NCI-H82 treated with DMSO at 0.1 percent for 48 hours (cell line): ENCODE data around the gene IQSEC1.

Source experiments
- DNase-seq: peaks from one replicate; lab custom pipeline; 2025; ENCODE audit not compliant: unreplicated experiment; lab: John Stamatoyannopoulos, UW

IQSEC1 gene

DNA sequence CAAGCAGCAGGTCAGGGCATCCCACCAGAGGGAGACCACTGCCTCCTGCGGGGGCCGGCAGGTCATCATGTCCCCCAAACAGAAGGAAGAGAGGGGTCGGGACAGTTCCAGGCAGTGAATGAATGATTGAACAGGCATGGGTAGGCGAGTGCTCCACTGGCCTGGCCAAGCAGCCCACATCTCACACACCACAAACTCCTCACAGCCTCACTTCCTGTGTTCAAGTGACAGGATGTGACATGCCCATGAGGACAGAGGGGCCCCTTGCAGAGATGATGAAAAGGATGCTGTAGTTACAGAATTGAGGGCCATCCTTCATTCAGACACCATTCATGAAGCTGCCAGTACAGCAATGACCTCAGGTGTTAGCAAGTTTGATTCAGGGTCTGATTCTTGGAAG is 3.7 kb downstream of the IQSEC1 start:
- DNase-seq = no peak

DNA sequence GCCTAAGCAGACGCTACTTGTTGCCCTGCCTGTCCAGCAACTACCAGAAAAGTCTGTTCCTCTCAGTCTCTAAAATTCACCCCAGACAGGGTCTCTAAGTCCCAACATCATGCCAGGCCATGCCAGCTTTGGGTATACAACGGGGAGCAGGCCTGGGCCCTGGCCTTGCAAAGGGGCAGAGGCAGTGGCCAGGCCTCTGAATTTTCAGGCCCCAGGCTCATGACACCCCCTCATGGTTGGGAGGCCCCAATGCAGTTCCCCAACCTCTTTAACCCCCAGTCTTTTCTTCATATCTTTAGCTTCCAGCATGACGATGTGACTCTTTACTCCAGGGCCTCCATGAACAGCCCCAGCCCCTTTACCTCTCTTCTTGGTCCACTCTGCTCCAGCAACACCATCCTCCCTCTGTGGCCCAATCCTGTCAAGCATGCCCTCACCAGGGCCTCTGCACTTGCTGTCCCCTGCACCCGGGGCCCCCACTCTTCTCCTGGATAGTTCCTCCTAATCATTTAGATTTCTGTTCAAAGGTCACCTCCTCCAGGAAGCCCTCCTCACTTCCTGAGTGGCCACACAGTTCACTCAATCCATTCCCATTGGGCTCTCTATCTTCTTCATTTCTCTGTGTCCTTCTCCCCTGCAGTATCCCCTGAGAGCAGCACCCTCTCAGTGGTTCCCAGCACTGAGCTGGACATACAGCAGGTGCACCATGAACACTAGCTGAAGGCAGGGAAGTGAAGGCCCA is 4.8 kb downstream of the IQSEC1 start:
- DNase-seq = no peak

DNA sequence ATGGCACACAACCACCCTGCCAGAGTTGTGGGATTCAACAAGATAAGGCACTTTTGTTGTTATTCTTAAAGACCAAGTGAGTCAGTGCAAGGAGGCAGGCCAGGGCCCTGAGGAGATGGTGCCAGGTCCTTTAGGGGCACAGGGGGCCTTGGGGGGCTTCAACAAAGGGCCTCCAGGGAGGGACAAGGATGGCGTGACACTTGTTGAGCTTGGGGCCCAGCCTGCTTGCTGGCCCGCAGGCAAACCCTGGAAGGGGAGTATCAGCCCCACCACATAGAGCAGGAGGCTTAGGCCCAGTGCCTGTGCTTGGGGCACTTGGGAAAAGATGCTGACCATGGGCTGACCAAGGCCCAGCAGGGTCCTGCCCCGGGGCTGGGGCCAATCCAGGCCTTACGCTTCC is 5.5 kb downstream of the IQSEC1 start:
- DNase-seq = no peak

DNA sequence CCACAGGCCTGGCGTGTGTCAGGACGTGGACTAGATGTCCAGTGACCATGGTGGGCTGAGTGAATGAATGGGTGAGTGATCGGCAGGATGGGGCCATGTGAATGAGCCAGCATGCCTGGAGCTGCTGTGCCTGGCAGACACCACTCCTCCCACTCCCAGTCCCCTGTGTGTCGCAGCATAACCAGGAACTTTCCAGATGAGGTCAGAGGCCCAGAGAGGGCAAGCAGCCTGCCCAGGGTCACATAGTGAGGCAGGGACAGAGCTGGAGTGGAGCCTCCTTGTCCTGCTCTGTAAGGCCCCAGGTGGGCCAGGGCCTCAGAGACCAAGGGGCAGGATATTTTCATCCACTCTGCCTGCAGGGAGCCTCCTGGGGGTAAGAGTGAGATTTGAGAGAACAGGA is 6.4 kb downstream of the IQSEC1 start:
- no peak for DNase-seq

DNA sequence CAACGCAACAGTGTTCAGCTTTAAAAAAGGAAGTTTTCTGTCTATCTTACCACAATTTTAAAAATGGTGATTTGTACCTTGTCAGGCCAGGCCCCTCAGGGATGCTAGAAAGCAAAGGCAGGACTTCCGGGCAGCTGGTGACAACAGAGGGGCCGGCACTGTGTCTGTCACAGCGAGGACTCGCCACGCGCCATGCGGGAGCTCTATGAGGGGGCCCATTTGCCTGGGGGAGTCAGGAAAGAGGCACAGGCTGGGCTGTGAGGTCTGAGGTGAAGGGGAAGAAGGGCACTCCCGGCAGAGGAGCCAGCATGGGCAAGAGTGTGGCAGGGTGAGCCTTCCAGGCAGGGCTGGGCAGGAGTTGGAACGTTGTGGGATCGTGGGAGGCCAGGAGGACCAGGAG is 7.0 kb downstream of the IQSEC1 start:
- no peak for DNase-seq

DNA sequence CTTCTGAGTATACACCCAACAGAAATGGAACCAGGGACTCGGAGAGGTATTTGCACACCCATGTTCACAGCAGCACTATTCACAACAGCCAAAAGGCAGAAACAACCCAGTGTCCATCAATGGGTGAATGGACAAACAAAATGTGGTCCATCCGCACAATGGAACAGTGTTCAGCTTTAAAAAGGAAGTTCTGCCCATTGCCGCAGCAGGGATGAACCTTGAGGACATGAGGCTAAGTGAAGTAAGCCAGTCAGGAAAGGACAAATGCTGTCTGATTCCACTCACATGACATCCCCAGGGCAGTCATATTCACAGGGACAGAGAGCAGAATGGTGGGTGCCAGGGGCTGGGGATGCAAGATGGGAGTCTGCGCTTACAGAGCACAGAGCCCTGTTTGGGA is 7.5 kb downstream of the IQSEC1 start:
- no peak for DNase-seq

DNA sequence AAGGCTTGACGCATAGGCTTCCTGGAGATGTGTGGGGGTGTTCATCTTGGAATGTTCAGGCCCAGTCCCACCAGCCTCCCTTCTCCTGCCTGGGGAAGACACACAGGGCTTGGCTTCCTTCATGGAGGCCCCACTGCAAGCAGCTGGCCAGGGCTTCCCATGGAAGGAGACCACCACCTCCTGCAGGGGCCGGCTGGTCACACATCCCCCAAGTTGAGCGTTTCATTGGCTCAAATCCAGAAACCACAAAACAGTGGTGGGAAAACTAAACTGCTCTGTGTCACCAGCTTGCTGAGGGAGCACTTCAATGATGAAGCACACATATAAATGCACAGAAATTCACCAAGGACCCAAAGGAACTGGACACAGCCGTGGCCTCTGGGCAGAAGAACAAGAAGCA is 8.3 kb downstream of the IQSEC1 start:
- DNase-seq = no peak

DNA sequence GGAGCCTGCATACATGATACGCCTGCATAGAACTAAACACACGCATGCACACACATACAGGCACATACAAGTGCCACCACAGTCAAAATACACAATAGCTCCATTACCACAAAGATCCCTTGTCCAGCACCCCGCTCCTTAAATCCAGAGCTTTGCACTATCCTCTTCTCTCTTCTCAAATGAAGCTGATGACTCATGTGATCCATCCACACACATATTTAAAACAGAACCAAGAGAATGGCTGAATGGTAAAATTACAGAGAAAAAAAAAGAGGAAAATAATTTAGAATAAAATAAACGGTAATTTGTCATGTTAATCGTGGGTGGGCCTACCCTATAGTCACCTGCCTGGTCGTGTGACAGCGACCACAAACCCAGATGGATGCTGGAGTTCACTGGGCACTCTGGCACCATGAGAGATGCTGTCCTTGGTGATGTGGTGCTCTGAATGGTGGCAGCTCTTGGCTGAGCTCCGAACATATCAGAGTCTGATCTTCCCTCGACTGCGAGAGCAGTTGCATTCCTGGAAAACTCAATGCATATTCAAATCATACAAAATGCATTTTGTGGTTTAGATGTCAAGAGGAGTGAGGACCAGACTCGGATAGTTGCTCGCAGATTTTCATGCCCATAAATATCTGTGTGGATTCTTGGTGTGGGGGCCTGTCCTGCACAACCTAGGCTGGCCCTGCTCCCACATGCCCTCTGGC is 8.9 kb downstream of the IQSEC1 start:
- DNase-seq = no peak

DNA sequence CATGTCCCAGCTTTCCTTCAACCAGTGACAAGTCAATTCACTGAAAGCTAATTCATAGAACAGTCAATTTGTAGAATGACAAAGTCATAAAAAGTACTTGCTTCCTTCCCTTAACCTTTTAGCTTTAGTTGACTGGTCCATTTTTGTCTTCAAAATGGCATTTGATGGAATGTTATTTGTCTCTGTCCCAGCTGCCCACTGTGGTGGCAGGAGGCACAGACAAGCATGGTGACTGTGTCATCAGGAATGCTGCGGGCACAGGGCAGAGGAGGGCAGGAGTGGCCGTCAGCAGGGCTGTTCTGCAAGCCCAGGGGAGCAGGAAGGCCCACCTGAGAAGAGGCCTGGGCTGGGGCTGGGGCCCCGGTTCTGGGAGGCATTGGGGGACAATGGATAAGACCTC is 10.0 kb downstream of the IQSEC1 start:
- no peak for DNase-seq

DNA sequence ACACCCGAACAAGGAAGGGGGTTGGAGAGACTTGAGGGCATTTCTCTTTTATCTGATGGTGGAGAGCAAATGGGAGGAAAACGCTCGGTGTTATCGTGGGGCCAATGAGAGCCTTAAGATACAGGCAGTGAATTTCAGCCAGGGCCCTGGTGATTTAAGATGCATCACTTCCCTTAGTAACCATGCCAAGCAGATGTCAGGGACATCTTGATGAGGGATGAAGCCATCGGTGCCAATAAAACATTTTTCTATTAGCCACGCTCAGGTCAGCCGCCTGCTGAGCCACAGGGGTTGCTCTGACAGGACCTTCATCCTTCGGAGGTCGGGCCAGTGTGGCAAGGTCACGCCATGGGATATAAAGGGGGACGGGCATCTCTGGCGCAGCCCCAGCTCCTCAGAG is 10.6 kb downstream of the IQSEC1 start:
- no peak for DNase-seq

DNA sequence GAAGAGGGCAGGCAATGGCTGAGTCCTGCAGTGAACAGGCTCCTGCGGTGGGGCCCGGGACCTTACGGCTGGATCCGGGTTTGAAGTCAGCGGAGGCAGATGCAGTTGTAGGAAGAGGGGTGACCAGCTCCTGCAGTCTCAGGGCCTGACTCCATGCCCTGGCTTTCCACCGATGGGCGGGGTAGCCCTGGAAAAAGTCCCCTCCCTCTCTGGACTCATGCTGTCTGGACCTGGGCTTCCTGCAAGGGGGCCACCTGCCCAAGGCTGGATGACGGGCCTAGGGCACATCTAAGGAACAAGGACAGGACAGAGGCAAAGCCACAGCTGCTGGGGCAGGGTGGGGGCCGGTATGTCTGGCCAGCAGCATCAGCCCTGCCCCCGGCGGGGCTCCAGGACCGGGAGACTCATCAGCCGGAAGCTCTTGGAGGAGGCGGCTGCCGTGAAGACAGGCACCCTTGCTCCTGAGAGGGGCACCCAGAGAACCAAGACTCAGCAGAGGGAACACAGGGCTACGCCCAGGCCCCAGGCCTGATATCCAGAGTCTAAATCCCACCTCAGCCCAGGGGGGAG is 12.8 kb downstream of the IQSEC1 start:
- no peak for DNase-seq

DNA sequence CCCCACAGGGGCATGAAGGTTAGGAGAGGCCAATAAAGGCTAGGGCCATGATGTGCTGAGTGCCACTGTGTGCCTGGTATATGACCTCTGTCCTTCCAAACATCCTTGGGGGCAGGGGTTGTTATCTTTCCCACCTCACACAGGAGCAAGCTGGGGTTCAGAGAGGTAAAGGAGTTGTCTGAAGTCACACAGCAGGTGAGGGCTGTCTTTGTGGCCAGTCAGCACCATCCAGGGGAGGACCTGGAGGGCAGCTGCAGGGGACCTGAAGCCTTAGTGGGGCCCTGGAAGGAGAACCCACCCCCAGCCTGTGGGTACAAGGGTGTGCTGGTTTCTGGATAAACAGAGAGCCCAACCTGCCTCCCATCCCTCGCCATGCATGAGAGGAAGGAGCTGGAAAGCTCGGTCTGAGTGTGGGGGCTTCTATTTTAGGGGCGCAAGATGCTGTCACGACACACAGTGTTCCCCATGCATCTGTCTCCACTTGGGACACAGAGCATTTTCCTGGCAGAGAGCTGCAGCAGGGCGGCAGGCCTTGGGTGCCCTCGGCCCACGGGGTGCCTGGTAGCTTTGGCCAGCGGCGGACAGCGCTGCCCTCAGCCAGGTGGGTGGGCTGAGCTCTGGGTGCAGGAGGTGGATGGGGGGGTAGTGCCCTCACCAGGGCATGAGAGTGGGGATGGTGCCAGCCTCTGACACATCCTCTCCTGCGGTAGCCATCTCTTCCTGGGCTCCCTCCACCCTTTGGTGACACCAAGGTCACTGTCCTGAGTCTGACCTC is 14.7 kb downstream of the IQSEC1 start:
- DNase-seq = no peak

DNA sequence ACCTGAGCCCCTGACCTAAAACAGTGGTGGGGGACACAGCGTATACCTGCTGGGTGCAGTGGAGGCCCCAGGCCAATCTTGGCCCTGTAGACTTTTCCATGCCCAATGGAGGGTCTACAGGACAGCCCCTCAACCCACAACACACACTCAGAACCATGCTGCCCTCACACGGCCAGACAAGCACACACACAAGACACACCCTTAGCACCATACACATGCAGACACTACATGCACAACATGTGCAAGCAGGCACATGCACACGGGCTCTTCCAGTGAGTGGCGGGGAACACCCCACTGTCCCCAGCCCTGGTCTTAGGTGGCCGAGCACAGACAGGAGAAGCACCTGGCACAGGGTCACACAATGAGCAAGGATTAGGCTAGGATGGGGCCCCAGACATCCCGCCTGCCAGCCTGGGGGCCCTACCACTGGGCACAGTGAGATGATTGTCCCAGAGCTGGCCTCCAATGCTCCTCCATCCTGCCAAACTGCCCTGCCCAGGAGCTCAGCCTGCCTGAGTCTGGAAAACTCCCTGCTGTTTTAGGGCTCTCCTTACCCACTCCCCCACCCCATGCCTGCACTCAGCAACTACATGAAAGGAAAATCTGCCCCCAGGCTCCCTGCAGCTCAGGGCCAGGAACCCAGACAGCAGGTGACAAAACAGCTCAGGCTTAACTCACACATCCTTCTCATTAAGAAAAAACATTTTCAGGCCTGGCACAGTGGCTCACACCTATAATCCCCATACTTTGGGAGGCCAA is 15.8 kb downstream of the IQSEC1 start:
- DNase-seq = no peak

DNA sequence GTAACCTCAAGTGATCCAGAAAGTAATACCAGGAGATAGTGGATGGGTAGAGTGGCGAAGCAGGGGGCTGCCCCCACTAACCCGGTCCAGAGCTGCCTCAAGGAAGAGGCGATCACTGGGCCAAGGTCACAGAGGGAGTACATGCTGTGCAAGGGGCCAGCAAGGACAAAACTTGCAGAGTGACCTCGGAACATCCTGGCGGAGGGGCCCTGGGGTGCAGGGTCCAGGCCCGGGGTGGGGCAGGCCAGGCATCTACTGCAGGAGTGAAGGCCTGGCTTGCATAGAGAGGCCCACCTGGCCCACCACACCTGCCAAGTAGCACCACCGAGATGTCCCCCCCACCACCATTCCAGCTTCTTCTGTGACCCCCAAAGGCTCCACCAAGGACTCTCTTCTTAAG is 17.6 kb downstream of the IQSEC1 start:
- no peak for DNase-seq

DNA sequence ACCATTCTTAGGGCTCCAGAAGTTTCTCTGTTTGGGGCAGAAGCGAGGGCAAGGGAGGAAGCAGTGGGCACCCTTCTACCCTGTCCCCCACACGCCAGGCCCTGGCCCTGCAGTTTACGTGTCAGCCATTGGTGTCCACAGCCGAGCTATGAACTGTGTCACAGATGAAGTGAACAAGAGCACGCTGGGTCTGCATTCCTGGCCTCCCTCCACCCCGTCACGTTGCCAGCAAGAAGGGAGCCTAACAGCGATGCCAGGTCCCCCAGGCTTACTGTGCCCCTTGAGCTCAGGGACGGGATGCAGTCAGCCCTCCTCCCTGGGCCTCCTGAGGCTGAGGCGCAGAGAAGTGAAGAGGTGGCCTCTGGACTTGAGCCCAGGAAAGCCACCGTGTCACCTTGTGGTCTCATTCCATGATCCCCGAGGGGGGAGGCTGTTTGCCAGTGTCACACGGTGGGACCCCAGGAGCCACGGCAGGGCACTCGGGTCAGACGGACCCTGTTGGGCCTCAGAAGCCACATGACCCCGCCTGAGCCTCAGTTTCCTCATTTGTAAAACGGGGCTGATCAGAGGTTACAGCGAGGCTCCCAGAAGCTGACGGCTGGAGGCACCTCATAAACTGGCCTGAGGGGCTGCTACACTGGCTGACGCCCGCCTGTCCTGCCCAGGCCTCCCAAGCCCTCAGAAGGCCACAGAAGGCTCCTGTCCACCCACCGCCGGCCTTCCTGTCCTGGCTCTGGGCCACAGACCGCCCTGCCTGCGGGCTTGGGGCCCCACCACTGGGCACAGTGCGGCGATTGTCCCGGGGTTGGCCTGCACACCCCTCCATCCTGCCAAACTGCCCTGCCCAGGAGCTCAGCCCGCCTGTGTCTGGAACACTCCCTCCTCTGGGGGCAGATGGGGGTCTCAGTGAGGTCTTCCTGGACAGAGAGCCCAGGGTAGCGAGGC is 18.6 kb downstream of the IQSEC1 start:
- DNase-seq = no peak

DNA sequence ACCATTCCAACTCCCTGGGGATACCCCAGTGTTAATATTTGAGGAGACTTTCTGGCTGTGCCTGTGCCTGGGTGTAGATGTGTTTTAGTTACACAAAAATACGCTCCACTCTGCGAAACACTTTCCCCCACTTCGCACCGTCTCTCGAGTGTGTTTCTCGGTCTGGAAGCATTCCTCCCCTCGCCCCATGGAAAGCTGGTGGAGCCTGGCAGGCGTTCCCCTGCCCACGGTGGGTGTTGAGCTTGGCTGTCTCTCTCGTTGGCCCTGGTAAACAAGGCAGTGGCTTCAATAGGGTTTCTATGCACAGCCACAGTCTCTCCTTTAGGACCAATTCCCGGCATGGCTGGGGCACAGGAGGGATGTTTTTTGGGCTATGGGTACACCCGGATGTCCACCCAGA is 19.3 kb downstream of the IQSEC1 start:
- no peak for DNase-seq

DNA sequence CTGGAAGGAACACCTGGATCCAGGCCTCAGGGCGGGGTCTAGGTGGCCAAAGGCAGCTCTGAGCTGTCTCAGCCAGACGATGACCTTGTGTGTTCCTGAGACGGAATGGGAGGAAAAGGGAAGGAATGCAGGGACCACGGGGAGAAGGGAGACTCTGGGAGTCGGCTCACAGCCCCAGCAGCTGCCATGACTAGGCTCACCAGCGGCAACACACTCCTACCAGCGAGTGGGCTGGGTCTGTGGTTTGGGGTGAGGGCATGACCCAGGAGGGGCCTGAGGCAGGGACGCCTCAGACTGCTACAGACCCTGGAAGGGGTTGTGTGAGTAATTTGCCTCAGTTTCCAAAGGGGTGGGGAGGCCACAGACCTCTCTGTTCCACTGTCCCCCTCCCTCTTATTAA is 19.8 kb downstream of the IQSEC1 start:
- no peak for DNase-seq

DNA sequence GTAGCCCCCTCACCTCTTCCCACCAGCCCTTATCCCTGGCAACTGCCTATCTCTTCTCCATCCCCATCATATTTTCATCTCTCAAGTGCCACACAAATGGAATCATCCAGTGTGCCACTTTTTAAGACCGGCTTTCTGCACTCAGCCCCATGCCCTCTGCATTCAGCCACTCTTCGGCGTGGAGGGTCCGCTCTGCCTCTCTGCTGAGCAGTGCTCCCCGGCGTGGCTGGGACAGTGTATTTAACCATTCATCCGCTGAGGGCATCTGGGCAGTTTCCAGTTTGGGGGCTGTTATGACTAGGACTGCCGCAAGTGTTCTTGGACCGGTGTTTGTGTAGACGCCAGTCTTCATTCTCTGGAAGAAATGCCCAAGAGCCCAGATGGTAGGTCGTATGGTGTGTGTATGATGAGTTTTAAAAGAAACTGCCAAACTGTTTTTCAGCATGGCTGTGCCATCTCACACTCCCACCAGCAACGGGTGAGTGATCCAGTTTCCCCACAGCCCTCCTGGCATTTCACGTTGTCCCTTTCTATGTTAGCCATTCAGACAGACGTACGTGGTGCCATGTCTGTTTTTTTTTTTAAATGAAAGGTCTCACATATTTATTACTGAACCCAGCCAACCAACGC is 20.9 kb downstream of the IQSEC1 start:
- DNase-seq = no peak

DNA sequence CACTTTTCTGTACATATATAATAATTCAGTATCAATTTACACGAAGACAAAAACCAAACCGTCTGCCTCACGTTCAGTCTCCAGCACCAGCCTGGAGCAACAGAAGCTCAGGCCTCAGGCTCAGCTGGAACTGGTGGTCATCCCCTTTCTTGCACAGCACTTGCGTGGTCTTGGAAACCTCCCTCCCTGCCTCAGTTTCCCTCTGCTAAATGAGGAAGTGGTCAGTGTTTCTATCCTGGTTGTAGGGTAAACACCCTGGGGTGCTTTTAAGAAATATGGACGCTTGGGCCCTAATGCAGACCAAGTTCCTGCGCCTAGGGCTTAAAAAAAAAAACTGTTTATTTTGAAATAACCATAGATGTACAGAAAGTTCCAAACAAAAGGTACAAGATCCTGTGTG is 21.6 kb downstream of the IQSEC1 start:
- no peak for DNase-seq
